GM21786 (cell line): ENCODE measurements around the gene DCXR.

Source experiments
- ATAC-seq: cut with Tn5 transposase; IDR thresholded peaks from one replicate; pipeline ENCODE4 v1.9.1; 2021; ENCODE audit not compliant: unreplicated experiment

The DCXR gene

DNA sequence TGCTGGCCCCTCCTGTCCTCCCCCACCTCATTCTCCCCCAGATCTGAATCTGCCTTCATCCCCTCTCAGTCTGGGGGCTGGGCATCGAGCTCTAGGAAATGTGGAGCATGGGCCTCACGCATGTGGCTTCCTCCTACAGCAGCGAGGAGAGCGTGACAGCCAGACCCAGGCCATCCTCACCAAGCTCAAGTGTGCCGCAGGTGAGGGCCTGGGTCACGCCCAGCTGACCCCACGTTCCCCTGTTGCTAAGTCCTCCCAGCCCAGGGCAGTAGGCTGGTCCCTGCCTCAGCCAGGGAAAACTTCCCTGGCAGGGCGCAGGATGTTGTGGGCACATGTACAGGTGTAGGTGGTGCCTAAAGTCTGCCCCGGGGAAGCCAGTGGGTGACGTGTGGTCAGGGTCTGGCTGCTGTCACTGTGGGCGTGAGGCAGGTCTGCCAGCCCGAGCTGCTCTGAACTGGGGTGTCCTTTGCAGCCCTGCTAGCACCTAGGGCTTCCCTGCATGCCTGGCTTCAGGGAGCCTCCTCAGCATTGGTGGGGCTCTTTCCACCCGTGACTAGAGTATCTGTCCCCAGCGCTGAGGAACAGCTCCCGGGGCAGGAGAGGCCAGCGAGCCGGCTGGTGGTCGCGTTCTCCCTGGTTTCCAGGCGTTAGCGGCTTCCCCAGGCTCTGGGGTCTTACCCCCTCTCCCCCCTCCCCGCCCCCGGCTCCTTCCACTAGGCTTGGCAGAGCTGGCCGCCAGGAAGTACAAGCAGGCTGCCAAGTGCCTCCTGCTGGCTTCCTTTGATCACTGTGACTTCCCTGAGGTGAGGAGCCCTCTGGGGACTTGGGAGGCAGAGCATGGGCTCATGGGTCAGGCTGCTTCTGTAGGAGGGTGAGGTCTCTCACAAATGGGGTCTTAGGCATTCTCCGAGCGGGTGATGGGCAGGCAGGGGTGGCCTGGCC lies 17.8 kb upstream of the DCXR start:
- no peak for ATAC-seq

DNA sequence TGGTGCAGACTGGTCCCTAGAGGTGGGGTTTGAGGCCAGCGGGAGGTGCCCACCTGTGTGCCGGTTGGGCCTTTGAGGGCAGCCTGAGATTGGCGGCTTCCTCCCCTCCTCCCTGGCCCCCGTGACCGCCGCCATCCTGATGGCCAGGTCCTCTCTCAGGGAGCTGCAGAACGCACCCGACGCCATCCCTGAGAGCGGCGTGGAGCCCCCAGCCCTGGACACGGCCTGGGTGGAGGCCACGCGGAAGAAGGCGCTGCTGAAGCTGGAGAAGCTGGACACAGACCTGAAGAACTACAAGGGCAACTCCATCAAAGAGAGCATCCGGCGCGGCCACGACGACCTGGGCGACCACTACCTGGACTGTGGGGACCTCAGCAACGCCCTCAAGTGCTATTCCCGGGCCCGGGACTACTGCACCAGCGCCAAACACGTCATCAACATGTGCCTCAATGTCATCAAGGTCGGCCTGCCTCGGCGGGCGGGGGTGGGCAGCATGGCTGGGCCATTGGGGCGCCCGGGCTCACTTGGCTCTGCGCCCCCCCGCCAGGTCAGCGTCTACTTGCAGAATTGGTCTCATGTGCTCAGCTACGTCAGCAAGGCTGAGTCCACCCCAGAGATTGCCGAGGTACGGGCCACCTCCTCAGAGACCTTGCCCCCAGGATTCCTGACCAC lies 17.0 kb upstream of the DCXR start:
- no peak for ATAC-seq

DNA sequence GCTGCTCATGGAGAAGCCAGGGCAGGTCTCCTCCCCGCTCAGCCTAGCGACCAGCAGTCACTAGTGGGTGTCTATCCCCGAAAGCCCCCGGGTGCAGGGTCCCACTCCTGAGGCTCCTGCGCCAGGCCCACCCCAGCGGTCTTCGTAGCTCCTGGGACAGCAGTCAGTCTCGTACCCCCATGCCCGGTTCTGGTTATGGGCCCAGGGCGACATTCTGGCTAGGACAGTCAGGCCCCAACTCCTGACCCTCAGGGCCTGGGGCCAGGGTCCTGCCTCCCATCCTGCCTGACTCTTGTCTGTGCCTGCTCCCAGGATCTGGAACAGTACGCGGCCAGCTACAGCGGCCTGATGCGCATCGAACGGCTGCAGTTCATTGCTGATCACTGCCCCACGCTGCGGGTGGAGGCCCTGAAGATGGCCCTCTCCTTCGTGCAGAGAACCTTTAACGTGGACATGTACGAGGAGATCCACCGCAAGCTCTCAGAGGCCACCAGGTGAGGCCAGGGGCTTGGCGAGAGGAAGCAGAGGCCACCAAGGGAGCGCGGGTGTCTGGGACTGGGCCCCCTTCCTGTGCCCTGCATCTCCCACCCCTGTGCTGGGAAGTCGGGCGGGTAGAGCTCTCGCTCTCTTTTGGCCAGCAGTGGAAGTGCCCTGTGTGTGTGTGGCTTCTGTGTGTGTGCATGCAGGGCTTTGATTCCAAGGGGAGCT lies 16.2 kb upstream of the DCXR start:
- no peak for ATAC-seq

DNA sequence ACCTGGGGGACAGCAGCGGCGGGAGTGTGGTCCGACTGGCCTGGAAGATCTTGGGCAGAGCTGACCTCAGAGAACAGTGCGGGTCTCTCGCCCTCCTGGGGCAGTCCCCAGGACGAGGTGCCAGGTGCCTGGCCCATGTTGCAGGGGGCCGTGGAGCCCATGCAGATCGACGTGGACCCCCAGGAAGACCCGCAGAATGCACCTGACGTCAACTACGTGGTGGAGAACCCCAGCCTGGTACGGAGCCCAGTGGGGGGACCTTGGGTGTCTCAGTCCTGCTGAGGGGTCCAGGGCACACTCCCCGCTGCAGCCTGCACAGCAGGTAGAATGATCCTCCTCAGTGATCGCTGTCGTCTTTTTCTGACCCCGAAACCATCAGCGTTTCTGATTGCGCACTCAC lies 15.6 kb upstream of the DCXR start:
- ATAC-seq: no peak

DNA sequence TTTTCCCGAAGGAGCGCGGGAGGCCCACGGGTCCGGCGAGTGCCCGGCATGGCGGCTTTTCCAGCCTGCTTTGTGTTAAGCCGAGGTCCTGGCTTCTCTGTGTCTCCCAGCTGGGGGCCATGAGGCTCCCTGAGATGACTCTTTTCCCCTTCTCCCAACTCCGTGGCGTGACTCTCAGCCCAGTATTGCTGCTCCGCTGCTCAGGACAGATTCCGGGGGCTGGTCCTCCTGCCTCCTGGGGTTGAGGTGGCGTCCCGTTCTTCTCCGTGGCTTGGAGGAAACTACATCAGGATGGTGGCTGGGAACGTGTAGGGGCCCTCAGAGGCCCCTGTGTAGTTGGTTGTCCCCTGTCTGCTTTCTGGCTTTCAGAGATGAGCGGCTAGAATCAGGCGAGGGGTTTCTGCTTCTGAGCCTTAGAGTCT lies 15.2 kb upstream of the DCXR start:
- ATAC-seq: no peak

DNA sequence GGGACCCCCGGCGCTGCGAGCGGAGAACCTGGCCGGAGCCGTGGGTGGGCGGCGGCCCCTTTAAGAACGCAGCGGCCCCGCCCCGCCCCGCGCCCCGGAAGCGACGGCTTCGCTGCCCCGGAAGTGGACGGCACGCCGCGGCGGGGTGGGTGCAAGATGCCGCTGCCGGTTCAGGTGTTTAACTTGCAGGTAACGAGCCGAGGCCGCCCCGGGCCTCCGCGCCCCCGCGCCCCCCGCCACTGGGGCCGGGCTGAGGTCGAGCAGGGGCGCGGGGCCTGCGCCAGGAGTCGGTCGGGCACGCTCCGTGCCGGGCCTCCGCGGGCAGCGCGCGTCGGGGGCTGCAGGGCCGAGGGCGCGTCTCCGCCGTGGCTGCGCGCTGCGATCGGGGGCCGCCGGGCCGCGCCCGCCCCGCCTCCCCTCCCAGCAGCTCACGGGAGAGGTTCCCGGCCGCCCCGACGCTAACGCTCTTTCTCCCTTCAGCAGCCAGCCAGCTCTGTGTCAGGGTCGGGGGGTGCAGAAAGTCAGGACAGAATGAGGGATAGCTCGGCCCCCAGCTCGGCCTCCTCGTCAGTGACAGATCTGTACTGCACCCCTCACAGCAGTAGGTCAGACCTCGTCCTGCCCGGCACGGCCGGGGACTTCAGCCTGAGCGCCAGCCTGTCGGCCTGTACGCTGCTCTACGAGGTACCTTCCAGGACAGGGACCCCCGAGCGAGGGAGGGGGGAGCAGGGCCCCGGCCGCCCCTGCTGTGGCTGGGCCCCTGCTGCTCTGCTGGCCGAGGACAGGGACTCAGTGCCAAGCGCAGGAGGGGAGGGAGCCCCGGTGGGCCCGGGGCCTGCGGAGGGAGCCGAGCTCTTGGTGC lies 14.5 kb upstream of the DCXR start, which contains the start of the genes GPS1 and RFNG:
TSS of gene GPS1 (plus strand) at position 123 of the 862 bp plus-strand sequence. CDS start at position 157, 34 bp downstream.
TSS of gene RFNG (minus strand) at position 36 of the 862 bp plus-strand sequence. CDS start 45 bp downstream, outside the sequence.
- peak; percentile 64 for ATAC-seq

DNA sequence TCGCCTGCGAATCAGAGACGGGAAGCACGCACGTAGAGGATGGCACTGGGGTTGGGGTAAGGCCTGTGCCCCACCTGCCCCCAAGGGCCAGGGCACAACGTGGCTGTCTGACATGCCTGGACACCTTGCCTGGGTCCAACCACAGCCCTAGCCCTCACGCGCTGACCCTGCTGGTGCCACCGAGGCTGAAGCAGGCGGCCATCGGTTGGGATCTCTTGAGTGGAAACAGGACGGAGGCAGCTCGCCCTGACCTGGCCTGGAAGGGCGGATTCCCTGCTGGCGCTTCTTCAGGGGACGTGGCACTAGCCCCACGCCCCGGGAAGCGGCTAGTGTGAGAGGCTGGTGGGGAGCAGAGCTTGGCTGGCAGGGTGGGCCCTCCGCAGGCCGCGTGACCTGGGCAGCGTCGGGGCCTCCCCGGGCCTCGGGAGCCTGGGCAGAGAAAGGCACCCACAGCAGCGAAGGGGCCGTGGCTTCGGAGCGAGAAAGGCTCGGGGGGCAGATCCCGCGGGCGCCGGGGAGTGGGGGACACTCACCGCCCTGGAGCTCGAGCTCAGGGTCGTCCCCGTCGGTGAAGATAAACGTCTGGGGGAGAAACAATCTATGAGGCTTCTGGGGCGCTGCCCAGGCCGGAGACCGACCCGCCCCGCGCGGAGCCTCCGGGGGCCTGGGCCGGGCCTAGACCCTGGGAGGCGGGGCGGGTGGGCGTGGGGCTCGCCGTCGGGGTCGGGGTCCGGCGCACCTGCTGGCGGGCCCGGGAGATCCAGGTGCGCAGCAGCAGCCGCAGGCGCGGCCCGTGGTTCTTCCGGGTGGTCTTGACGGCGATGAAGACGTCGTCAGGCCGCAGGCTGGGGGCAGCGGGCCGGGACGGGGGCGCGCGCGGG lies 13.5 kb upstream of the DCXR start:
- peak; percentile 15 for ATAC-seq

DNA sequence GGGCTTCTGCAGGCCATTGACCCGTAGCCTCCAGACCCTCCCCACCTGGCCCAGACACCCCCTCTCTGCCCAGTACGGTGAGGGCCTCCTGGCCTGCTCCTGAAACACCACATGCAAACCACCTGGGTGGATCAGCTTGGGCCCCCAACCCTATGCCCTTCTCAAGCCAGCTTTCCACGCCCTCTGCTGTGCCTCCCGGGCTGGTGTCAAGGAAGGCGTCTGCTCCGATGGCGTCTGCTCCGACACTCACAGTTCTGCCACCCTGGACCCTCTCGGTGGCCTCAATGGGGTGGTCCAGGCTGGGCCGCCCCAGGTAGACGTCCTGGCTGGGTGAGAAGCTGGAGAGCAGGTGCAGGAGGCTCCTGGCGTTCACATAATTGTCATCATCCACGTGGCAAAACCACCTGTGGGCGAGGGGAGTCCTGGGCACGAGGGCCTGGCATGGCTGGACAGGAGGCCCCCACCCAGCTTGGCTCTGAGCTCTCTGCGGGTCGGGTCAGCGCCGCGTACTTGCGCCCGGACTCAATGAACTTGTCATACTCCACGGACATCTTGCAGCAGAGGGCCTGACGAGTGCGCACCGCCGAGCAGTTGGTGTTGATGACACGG lies 12.8 kb upstream of the DCXR start:
- ATAC-seq: no peak

DNA sequence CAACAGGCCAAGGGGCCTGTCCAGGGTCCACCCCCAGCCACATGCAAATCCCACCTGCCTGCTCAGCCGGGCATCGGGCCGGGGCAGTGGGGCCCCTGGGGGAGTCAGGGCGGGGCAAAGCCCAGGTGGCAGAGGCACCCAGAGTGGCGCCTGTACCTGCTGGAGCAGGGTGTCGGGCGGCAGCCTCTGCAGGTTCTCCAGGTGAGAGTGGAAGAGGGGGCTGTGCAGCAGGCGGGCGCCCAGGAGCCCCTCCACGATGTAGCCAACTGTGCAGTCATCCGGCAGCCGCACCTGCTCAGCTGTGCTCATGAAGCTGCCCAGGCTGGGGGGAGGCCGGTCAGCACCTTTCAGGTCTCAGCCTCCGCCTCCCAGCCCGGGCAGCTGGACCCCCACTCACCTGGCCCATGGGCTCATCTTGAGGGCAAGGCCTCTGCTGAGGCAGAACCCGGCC lies 12.0 kb upstream of the DCXR start:
- ATAC-seq: no peak

DNA sequence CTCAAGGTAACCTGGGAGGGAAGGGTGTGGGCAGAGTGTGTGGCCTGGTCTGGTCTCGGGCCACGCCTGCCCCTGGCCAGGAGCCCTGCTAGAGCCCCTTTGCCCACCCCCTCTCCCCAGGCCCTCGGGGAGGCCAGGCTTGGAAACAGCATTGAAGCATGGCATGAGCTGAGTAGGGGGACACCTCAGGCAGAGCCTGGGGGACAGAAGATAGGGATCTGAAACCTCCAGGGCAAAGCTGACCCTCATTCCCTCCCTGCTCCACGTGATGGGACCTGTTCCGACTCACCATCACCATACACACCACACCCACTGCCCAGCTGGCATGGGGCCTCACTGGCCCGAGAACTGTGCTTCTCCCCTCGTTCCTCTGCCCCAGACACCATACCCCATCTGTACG lies 11.6 kb upstream of the DCXR start:
- ATAC-seq: no peak

DNA sequence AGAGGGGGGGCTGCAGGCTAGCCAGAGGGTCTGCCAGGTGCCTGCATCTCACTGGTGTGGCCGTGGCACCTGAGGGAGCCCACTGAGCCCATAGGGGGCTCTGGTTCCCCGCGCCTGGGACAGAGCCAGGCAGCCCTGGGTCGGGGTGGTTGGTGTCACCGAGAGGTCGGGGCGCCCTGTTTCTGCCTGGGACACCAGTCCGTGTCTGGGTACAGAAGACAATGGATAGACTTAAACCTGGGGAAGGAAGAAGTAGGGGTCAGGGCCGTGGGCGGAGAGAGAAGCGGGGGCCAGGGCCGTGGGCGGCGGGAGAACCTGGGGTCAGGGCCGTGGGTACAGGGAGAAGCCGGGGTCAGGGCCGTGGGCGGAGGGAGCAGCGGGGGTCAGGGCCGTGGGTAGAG lies 11.1 kb upstream of the DCXR start:
- no peak for ATAC-seq

DNA sequence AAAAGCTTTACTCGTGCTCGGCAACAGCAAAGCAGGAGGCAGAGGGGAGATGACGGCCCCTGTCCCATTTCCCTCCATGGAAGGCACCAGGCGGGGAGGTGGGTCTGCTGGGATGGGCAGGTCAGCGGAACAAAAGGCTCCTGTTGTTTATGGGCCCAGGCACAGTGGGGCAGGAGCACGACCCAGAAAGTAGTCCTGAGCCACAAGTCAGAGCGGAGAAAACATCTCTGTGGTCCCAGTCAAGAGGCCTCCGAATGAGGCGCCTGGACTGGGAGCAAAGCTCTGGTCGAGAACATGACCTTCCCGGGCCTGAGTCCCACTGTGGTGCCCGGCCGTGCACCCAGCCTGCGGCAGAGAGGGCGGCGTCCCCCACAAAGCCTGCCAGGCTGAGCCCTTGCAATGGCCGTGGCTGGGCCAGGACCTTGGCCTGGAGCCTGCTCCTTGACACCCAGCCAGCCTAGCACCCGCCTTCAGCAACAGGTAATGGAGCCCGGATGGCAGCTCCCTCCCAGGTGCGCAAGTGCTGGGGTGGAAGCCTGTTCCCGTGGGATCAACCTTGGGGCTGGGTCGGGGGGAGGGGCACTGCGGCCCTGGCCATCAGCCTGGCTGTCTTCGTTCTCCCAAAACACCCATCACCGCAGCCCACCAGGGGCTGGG lies 10.5 kb upstream of the DCXR start:
- ATAC-seq: no peak

DNA sequence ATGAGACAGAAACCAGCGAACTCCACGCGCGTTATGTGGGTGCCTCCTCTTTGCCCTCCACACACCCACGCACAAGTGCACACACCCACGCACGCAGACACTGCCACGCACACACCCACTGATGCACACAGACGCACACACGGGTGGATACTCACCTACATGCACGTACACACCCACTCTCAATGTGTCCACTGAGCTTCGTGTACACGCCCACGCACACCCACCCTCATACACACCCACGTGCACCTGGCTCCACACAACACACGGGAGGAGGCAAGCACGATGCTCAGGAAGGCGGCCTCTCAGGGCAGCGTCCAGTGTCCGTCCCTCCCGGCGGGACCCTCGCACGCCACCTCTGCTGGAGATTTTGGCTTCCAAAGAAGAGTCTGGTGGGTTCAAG lies 9.9 kb upstream of the DCXR start:
- ATAC-seq: no peak

DNA sequence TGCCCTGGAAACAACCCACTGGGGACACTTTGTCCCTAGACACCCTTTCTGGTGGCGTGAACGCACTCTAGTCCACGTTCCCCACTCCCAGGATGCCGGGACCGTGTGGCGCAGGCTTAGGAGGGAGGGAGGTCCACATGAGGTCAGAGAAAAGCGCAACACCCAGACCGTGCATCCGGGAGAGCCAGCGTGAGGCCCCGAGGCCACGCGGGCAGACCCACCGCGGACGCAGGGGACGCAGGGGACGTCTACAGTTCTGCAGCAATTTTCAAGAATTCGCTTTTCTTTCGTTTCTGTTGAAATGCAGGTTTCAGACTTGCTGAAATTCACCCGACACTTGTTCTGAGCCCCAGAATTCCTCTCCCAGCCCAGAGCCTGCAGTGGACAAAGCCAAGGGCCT lies 9.4 kb upstream of the DCXR start:
- no peak for ATAC-seq

DNA sequence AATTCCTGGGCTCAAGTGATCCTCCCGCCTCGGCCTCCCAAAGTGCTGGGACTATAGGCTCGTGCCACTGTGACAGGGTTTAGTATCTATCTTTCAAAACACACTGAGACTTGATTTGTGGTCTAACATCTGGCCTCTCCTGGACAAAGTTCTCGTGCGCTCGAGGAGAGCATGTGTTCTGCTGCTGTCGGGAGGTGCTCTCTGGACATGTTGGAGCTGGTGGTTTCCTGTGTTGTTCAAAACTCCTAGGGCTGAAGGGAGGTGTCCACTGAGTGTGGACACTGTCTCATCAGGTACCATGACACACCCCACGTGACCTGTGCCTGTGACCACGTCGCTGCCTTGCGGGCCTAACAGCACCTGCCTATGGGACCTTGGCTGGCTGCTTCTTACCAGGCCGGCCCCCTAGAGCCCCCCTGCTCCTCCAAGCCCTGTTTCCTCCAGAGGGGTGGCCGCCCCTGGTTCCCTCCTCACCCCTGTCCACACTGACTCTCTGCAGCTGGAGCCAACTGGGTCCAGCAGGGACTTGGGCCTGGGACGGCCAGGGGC lies 8.5 kb upstream of the DCXR start:
- ATAC-seq: no peak

DNA sequence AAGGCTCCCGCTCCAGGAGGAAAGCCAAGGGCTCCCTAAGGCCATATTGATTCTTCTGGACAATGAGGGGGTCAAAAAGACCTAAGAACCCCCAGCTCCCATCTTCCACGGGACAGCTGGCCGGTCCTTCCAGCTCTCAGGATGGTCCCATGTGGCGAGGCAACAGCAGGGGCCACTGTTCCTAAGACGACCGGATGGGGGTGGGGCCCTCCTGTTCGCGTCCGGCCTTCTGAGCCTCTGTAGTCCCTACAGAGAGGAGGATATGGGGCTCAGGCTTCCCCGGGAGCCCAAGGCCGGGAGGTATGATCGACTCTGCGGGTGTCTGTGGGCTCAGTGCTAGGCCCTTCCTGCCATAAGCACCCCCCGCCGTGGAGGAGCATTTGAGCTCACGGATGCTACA lies 6.0 kb upstream of the DCXR start:
- ATAC-seq: no peak

DNA sequence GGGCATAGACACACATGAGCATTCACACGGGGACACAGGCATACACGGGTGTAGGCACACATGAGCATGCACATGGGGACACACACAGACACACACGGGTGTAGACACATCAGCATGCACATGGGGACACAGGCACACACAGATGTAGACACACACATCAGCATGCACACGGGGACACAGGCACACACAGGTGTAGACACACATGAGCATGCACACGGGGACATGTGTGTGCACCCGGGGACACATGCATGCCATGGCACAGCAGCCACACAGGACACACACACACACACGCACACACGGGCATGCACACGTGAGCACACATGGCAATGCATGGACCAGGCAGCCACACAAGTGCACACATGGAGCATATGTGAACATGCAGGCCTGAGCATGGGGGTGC lies 5.2 kb upstream of the DCXR start:
- ATAC-seq: no peak

DNA sequence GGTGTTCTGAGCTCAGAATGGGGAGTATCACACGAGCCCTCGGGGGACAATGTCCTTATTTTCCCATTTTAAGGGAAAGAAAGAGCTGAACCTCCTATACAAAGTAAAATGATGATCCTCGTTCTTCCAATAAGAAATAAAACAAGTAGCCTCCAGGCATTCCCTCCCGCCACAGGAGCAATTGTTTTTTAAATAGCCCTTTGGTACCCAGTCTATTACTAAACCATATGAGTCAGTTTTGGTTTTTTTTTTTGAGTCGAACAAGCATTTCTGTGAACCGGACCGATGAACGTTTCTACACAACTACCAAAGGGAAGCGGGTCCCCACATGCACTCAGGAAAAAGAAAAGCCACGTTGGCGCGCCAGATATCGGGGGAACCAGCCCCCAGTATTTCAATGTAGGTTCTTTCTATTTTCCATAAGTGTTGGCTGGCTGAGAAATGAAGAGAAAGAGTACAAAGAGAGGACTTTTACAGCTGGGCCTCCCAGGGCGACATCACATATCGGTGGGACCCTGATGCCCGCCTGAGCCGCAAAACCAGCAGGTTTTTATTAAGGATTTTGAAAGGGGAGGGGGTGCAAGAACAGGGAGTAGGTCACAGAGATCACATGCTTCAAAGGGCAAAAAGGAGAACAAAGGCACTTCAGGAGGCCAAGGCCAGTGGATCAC lies 3.8 kb upstream of the DCXR start:
- no peak for ATAC-seq
